Panc1 (cell line): ENCODE results near the gene GLTP. TPM values are rescaled to one million over a fixed set of nuclear protein-coding genes. Genes with fewer than 3 reads are reported as not detected.
"Not testable (repeated sequence)": the region's sequence is repeated elsewhere in the genome, so short reads cannot be mapped to it uniquely, and the experiment has no call there.

Experiments
- ATAC-seq: fragments of 200-7000 bp; cut with Tn5 transposase; 2 replicates; pipeline ENCODE4 v1.9.1; 2020; ENCODE audit warnings: mild to moderate bottlenecking, moderate library complexity
- BruUV-seq: library from RNA; stranded (reverse); fragments of 400-500 nt; replicated peaks from 2 replicates; lab custom pipeline; 2021; lab: Mats Ljungman, UMichigan
- CTCF ChIA-PET: fragments of 300-600 bp; sonication (Branson Sonifier 250); formaldehyde crosslinking; loops from one replicate; lab custom pipeline; 2022; ENCODE audit warnings: antibody characterized with exemption; lab: Charles Lee
- POLR2A ChIA-PET: fragments of 300-600 bp; sonication (Branson Sonifier 250); formaldehyde crosslinking; loops from one replicate; lab custom pipeline; 2022; ENCODE audit warnings: antibody characterized with exemption; lab: Charles Lee
- DNase-seq: peaks from one replicate; pipeline ENCODE4 v3.0.0-alpha.2; 2010; ENCODE audit warnings: low read depth, low spot score
- H3K27ac ChIP-seq: 2 replicates; pipeline ENCODE4 v1.5.1; 2011; ENCODE audit warnings: mild to moderate bottlenecking, low read length, inconsistent platforms
- H3K27me3 ChIP-seq: fragments of 200-500 bp; sonication (Bioruptor generic); 2 replicates; pipeline ENCODE4 v1.6.0; 2014; ENCODE audit warnings: low read length, inconsistent platforms; ENCODE audit not compliant: control insufficient read depth, insufficient read depth
- H3K36me3 ChIP-seq: fragments of 200-500 bp; sonication (Bioruptor generic); 2 replicates; pipeline ENCODE4 v1.5.1; 2014; ENCODE audit warnings: inconsistent platforms, mild to moderate bottlenecking, low read length, moderate library complexity; ENCODE audit not compliant: control insufficient read depth, insufficient read depth
- H3K4me1 ChIP-seq: 2 replicates; pipeline ENCODE4 v1.5.1; 2011; ENCODE audit warnings: inconsistent platforms, mild to moderate bottlenecking, low read length, moderate library complexity; ENCODE audit not compliant: control insufficient read depth, insufficient read depth
- H3K4me3 ChIP-seq, 2 experiments: 2 replicates each; pipeline ENCODE4 v1.5.1; 2011 to 2012; ENCODE audit warnings: low read depth in 2 of 2, low read length in 2 of 2, mild to moderate bottlenecking in 2 of 2, inconsistent platforms in 1 of 2, moderate library complexity in 1 of 2
- H3K9me3 ChIP-seq: fragments of 200-500 bp; sonication (Bioruptor generic); 2 replicates; pipeline ENCODE4 v1.5.1; 2014; ENCODE audit warnings: low read depth, mild to moderate bottlenecking, inconsistent platforms, low read length, moderate library complexity; ENCODE audit not compliant: control insufficient read depth, insufficient read depth
- POLR2AphosphoS5 ChIP-seq: IDR thresholded peaks from 2 replicates; pipeline ENCODE4 v1.6.1; 2012; ENCODE audit warnings: mild to moderate bottlenecking, low read depth, low read length, moderate library complexity
- SIN3A ChIP-seq: IDR thresholded peaks from 2 replicates; pipeline ENCODE4 v1.6.1; 2012; ENCODE audit warnings: low read depth, mild to moderate bottlenecking, low read length, moderate library complexity, borderline replicate concordance; ENCODE audit not compliant: insufficient read depth
- TCF7L2 ChIP-seq: IDR thresholded peaks from 2 replicates; pipeline ENCODE4 v1.6.1; 2011; ENCODE audit warnings: mild to moderate bottlenecking, low read depth, low read length, inconsistent platforms
- in situ Hi-C: cut with HindIII; loops from 2 replicates; pipeline ENCODE4 v1.10.0; 2016; ENCODE audit warnings: low sequenced_read_pairs, low pct_unique_long_range_greater_than_20kb
- intact Hi-C: fragments of 100-400 bp; cut with micrococcal nuclease; formaldehyde crosslinking; loops from one replicate; pipeline ENCODE4 v1.10.0; 2022; ENCODE audit not compliant: unreplicated experiment
- total RNA-seq: library from RNA; stranded (reverse); gene quantifications from one replicate; pipeline ENCODE4 v1.2.1, GENCODE V29; 2021; ENCODE audit not compliant: unreplicated experiment
- TF ChIP-seq, protein P1 (sequence below): fragments of 450-650 bp; IDR thresholded peaks from 2 replicates; pipeline ENCODE4 v1.5.1; 2017; ENCODE audit warnings: mild to moderate bottlenecking
- TF ChIP-seq, protein P2 (sequence below), 2 experiments: IDR thresholded peaks; 2 replicates each; pipeline ENCODE4 v1.6.1; 2011 to 2012; ENCODE audit warnings: low read depth in 2 of 2, control low read depth in 1 of 2, low read length in 1 of 2, mild to moderate bottlenecking in 1 of 2, moderate library complexity in 1 of 2; ENCODE audit not compliant: insufficient read depth in 1 of 2

The GLTP gene
- total RNA-seq, 1 experiment from 2014 or later, result 24.8 TPM

DNA sequence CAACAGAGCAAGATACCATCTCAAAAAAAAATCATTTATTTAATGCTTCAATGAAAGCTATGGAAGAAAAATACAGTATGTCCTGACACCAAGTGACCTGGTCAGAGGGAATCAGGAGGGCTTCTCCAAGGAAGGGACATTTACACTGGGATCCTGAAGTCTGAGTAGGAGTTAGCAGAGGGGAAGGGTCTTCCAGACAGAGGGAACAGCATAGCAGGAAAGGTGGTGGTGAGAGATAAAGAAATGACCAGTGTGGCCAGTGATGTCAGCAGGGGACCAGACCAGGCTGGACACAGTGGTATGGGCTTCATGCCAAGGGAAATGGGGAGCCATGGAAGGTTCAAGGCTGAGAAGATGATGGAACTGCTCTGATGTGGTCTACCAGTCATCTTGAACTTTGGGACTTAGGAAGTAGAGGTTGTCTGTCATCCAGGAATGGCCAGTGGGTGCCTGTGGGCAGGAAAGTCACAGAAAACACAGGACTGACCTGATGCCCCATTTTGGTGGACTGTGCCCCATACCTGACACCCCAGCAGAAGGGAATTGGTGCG lies 11.9 kb upstream of the GLTP start:
- no peak overlapping the region for H3K27ac ChIP-seq
- ChIA-PET CTCF (no interaction called here), POLR2A (no interaction called here)
- TF ChIP-seq TCF7L2, result no peak
- TF ChIP-seq, protein P1, sequence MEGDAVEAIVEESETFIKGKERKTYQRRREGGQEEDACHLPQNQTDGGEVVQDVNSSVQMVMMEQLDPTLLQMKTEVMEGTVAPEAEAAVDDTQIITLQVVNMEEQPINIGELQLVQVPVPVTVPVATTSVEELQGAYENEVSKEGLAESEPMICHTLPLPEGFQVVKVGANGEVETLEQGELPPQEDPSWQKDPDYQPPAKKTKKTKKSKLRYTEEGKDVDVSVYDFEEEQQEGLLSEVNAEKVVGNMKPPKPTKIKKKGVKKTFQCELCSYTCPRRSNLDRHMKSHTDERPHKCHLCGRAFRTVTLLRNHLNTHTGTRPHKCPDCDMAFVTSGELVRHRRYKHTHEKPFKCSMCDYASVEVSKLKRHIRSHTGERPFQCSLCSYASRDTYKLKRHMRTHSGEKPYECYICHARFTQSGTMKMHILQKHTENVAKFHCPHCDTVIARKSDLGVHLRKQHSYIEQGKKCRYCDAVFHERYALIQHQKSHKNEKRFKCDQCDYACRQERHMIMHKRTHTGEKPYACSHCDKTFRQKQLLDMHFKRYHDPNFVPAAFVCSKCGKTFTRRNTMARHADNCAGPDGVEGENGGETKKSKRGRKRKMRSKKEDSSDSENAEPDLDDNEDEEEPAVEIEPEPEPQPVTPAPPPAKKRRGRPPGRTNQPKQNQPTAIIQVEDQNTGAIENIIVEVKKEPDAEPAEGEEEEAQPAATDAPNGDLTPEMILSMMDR, result no peak
- TF ChIP-seq, protein P2, sequence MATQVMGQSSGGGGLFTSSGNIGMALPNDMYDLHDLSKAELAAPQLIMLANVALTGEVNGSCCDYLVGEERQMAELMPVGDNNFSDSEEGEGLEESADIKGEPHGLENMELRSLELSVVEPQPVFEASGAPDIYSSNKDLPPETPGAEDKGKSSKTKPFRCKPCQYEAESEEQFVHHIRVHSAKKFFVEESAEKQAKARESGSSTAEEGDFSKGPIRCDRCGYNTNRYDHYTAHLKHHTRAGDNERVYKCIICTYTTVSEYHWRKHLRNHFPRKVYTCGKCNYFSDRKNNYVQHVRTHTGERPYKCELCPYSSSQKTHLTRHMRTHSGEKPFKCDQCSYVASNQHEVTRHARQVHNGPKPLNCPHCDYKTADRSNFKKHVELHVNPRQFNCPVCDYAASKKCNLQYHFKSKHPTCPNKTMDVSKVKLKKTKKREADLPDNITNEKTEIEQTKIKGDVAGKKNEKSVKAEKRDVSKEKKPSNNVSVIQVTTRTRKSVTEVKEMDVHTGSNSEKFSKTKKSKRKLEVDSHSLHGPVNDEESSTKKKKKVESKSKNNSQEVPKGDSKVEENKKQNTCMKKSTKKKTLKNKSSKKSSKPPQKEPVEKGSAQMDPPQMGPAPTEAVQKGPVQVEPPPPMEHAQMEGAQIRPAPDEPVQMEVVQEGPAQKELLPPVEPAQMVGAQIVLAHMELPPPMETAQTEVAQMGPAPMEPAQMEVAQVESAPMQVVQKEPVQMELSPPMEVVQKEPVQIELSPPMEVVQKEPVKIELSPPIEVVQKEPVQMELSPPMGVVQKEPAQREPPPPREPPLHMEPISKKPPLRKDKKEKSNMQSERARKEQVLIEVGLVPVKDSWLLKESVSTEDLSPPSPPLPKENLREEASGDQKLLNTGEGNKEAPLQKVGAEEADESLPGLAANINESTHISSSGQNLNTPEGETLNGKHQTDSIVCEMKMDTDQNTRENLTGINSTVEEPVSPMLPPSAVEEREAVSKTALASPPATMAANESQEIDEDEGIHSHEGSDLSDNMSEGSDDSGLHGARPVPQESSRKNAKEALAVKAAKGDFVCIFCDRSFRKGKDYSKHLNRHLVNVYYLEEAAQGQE (IDR thresholded peaks at IDR 0.05; ENCODE audit: insufficient read depth in 1 of 2, low read depth in 2 of 2, low read length in 1 of 2), result no peak
- no peak for TF ChIP-seq SIN3A
- TF ChIP-seq POLR2AphosphoS5, result no peak
- H3K27me3 ChIP-seq, result no peaks in the 10 kb centered on the region
- in situ Hi-C loops, result no loop called here
- no peaks in the 10 kb centered on the region for H3K36me3 ChIP-seq
- H3K9me3 ChIP-seq, result no peaks in the 10 kb centered on the region
- BruUV-seq, result no TSS peak
- DNase-seq (no peak), ATAC-seq (no peak)
- no peaks in the 10 kb centered on the region for H3K4me1 ChIP-seq
- no peak overlapping the region for H3K4me3 ChIP-seq
- intact Hi-C loops, result no loop called here

DNA sequence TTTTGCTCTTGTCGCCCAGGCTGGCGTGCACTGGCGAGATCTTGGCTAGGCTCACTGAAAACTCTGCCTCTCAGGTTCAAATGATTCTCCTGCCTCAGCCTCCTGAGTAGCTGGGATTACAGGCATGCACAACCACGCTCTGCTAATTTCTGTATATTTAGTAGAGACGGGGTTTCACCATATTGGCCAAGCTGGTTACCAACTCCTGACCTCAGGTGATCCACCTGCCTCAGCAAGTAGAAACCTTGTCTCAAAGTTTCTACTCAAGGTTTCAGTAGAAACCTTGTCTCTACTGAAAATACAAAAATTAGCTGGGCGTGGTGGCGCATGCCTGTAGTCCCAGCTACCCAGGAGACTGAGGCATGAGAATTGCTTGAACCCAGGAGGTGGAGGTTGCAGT lies 11.4 kb upstream of the GLTP start:
- H3K4me3 ChIP-seq, H3K4me1 ChIP-seq, H3K27ac ChIP-seq, H3K27me3 ChIP-seq, H3K36me3 ChIP-seq, CTCF ChIA-PET, DNase-seq, ATAC-seq, intact Hi-C loops, BruUV-seq, H3K9me3 ChIP-seq, in situ Hi-C loops, POLR2A ChIA-PET: not testable (repeated sequence)

DNA sequence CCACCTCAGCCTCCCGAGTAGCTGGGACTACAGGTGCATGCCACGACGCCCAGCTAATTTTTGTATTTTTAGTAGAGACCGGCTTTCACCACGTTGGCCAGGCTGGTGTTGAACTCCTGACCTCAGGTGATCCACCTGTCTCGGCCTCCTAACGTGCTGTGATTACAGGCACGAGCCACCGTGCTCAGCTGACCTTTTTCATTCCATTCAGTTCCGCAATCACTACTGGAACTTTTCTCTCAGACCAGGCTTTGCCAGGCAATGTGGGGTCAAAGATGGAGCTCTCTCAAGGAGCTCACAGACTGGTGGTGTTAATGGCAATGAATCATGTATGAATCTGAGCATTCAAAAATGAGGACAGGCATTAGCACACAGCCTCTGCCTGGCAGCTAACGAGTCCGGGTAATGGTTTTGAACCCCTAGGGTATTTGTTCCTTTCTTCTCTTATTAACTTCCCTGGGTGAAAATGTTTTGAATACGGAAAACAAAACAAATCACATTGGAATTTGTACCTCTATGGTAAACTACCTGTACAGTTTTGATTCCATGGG lies 10.4 kb upstream of the GLTP start:
- TF ChIP-seq, protein P2 (IDR thresholded peaks at IDR 0.05; ENCODE audit: insufficient read depth in 1 of 2, low read depth in 2 of 2, low read length in 1 of 2), result no peak
- TF ChIP-seq, protein P1, result no peak
- TF ChIP-seq SIN3A (no peak), TCF7L2 (no peak), POLR2AphosphoS5 (no peak)
- no peak for DNase-seq
- H3K36me3 ChIP-seq, result no peaks in the 10 kb centered on the region
- ChIA-PET POLR2A (no interaction called here), CTCF (no interaction called here)
- intact Hi-C loops (no loop called here), in situ Hi-C loops (no loop called here)
- BruUV-seq, result no TSS peak
- no peaks in the 10 kb centered on the region for H3K27me3 ChIP-seq
- no peak for ATAC-seq
- H3K27ac ChIP-seq, result no peak overlapping the region
- H3K4me1 ChIP-seq, result no peaks in the 10 kb centered on the region
- H3K9me3 ChIP-seq, result no peaks in the 10 kb centered on the region
- H3K4me3 ChIP-seq, result no peak overlapping the region
